HepG2 (cell line): Measurements from ENCODE around the gene ZNF608. TPM values are rescaled to one million over a fixed set of nuclear protein-coding genes. Genes with fewer than 3 reads are reported as not detected.

ENCODE experiments used
- ATF1 ChIP-seq: IDR thresholded peaks from 2 replicates; pipeline ENCODE4 v1.6.1; 2016; ENCODE audit warnings: mild to moderate bottlenecking, control low read depth
- BRF2 ChIP-seq: sonication (generic); formaldehyde crosslinking; IDR thresholded peaks from 2 replicates; pipeline ENCODE4 v1.8.1; 2022; ENCODE audit warnings: mild to moderate bottlenecking, missing genetic modification reagents
- ETS1 ChIP-seq: sonication (generic); formaldehyde crosslinking; IDR thresholded peaks from 2 replicates; pipeline ENCODE4 v1.4.0; 2020; ENCODE audit warnings: missing genetic modification reagents
- ETV5 ChIP-seq: IDR thresholded peaks from 2 replicates; pipeline ENCODE4 v1.6.1; 2018; ENCODE audit warnings: missing biosample characterization, missing genetic modification reagents, inconsistent platforms, borderline replicate concordance
- FOXP1 ChIP-seq, 2 experiments: fragments of 450-650 bp in 1 of 2; IDR thresholded peaks; 2 replicates each; pipeline ENCODE4 v1.6.1; 2017 to 2018; ENCODE audit warnings: antibody characterized with exemption in 1 of 2
- ISL2 ChIP-seq: sonication (generic); formaldehyde crosslinking; IDR thresholded peaks from 2 replicates; pipeline ENCODE4 v1.5.0; 2020; ENCODE audit warnings: missing genetic modification reagents
- JUNB ChIP-seq: sonication (generic); formaldehyde crosslinking; IDR thresholded peaks from 2 replicates; pipeline ENCODE4 v1.8.0; 2022; ENCODE audit warnings: missing genetic modification reagents, mild to moderate bottlenecking, borderline replicate concordance
- PHF21A ChIP-seq: sonication (generic); formaldehyde crosslinking; IDR thresholded peaks from 2 replicates; pipeline ENCODE4 v1.5.0; 2020; ENCODE audit warnings: mild to moderate bottlenecking, missing genetic modification reagents
- POGZ ChIP-seq: sonication (generic); formaldehyde crosslinking; IDR thresholded peaks from 2 replicates; pipeline ENCODE4 v1.4.0; 2020; ENCODE audit warnings: mild to moderate bottlenecking, missing genetic modification reagents
- POLR2AphosphoS5 ChIP-seq: IDR thresholded peaks from 2 replicates; pipeline ENCODE4 v1.6.1; 2012; ENCODE audit warnings: low read depth, low read length
- RBFOX2 ChIP-seq: fragments of 200-400 bp; formaldehyde crosslinking; IDR thresholded peaks from 2 replicates; pipeline ENCODE4 v1.6.1; 2017; ENCODE audit warnings: low read depth, mild to moderate bottlenecking, low read length
- SOX13 ChIP-seq, 3 experiments: fragments of 450-650 bp in 1 of 3; sonication (generic) in 1 of 3; formaldehyde crosslinking in 1 of 3; IDR thresholded peaks in 2 of 3; conservative IDR thresholded peaks in 1 of 3; 2 replicates each; pipeline versions ENCODE4 v1.5.0 to v1.6.1; 2016 to 2020; ENCODE audit warnings: antibody characterized with exemption in 1 of 3, mild to moderate bottlenecking in 1 of 3, missing compliant biosample characterization in 1 of 3, missing genetic modification reagents in 1 of 3, moderate library complexity in 1 of 3
- SP1 ChIP-seq, 2 experiments: fragments of 450-650 bp in 1 of 2; sonication (generic) in 1 of 2; formaldehyde crosslinking in 1 of 2; IDR thresholded peaks; 2 replicates each; pipeline versions ENCODE4 v1.4.0 to v1.6.1; 2016 to 2020; ENCODE audit warnings: missing genetic modification reagents in 1 of 2
- ZBTB25 ChIP-seq: IDR thresholded peaks from 2 replicates; pipeline ENCODE4 v1.6.1; 2018; ENCODE audit warnings: missing genetic modification reagents
- ZNF556 ChIP-seq: sonication (generic); formaldehyde crosslinking; IDR thresholded peaks from 2 replicates; pipeline ENCODE4 v1.4.0; 2020; ENCODE audit warnings: mild to moderate bottlenecking, missing genetic modification reagents, borderline replicate concordance
- ZNF577 ChIP-seq: sonication (generic); formaldehyde crosslinking; IDR thresholded peaks from 2 replicates; pipeline ENCODE4 v1.4.0; 2020; ENCODE audit warnings: mild to moderate bottlenecking, low read depth, missing genetic modification reagents, borderline replicate concordance
- ZNF746 ChIP-seq: sonication (generic); formaldehyde crosslinking; IDR thresholded peaks from 2 replicates; pipeline ENCODE4 v1.8.0; 2022; ENCODE audit warnings: mild to moderate bottlenecking, missing genetic modification reagents
- ZNF878 ChIP-seq: sonication (generic); formaldehyde crosslinking; IDR thresholded peaks from 2 replicates; pipeline ENCODE4 v1.8.1; 2023; ENCODE audit warnings: mild to moderate bottlenecking, missing genetic modification reagents, moderate library complexity
- polyA plus RNA-seq, 8 experiments: library from polyadenylated mRNA; depleted of rRNA in 3 of 8; stranded (reverse) in 7 of 8; unstranded in 1 of 8; fragments of >200 nt; fragmentation: Illumina TruSeq in 4 of 8; extraction: Trizol in 4 of 8; gene quantifications; 2 replicates each; pipeline versions ENCODE4 v1.2.1 to v1.2.3, GENCODE V29; 2011 to 2016; ENCODE audit warnings: low read depth in 4 of 8, missing spikeins in 1 of 8, mixed read lengths in 1 of 8; ENCODE audit not compliant: insufficient read depth in 1 of 8
- total RNA-seq, 5 experiments: library from RNA; depleted of rRNA; stranded (reverse); fragments of >200 nt; fragmentation: Illumina TruSeq; extraction: Trizol; gene quantifications; 2 replicates each; pipeline ENCODE4 v1.2.3, GENCODE V29; 2016; ENCODE audit warnings: low read depth in 1 of 5

Gene ZNF608
- total and polyA plus RNA-seq, 2 of the 13 experiments (the other 11 are each of a cell fraction or from before 2014, with no cell fraction given), result 0.66 to 0.91 TPM

GRCh38 chr5:124748687-124749594, 2.5 kb upstream of the ZNF608 start (continued):
- 0 out of 2 replicates have a peak, but pooled peaks have one; percentile 49 for TF ChIP-seq ZNF746 (CRISPR knock-in tag)
- 0 out of 2 replicates have a peak, but pooled peaks have one; percentile 25 for TF ChIP-seq JUNB (CRISPR knock-in tag)
- no peak; the same call in 1 of the 2 replicates for TF ChIP-seq SOX13 (IDR thresholded peaks at IDR 0.05)
- peak in 1 of 2 experiments; percentile 62; a peak in 2 of 4 replicates for TF ChIP-seq SOX13 (CRISPR knock-in tag; conservative IDR thresholded peaks at IDR 0.05 in 1 of 2, IDR thresholded peaks at IDR 0.05 in 1 of 2)
- 0 out of 2 replicates have a peak, but pooled peaks have one; percentile 33 for TF ChIP-seq RBFOX2
- TF ChIP-seq POLR2AphosphoS5, result peak; percentile 43; the same call in 1 of the 2 replicates
- TF ChIP-seq ATF1 (CRISPR knock-in tag), result peak; percentile 31; the same call in 1 of the 2 replicates
- TF ChIP-seq PHF21A, result peak; percentile 69
- TF ChIP-seq ZNF577 (CRISPR knock-in tag), result no peak
- 0 out of 2 replicates have a peak, but pooled peaks have one; percentile 26 for TF ChIP-seq ZBTB25 (CRISPR knock-in tag)
- peak; percentile 18; the same call in 1 of the 2 replicates for TF ChIP-seq ETV5 (CRISPR knock-in tag)
- TF ChIP-seq ZNF556 (CRISPR knock-in tag), result peak; percentile 53; the same call in 1 of the 2 replicates
- no peak for TF ChIP-seq FOXP1 (IDR thresholded peaks at IDR 0.05)
- TF ChIP-seq FOXP1 (CRISPR knock-in tag; IDR thresholded peaks at IDR 0.05), result peak; percentile 13; the same call in 1 of the 2 replicates
- peak; percentile 58; the same call in 1 of the 2 replicates for TF ChIP-seq BRF2 (CRISPR knock-in tag)
- peak; percentile 74 for TF ChIP-seq ISL2 (CRISPR knock-in tag)
- no peak for TF ChIP-seq ETS1 (CRISPR knock-in tag)
- TF ChIP-seq POGZ (CRISPR knock-in tag), result peak; percentile 61; the same call in 1 of the 2 replicates
- TF ChIP-seq SP1 (IDR thresholded peaks at IDR 0.05), result no peak
- TF ChIP-seq SP1 (CRISPR knock-in tag; IDR thresholded peaks at IDR 0.05), result no peak
- no peak for TF ChIP-seq ZNF878 (CRISPR knock-in tag)
